C4-2B (cell line): Measurements from ENCODE around the gene TALDO1.

ENCODE experiments used
- H3K27ac ChIP-seq: fragments of 450-650 bp; 2 replicates; pipeline ENCODE4 v1.5.1; 2017
- CTCF ChIP-seq: fragments of 450-650 bp; conservative IDR thresholded peaks from 2 replicates; pipeline ENCODE4 v1.5.1; 2017; ENCODE audit warnings: mild to moderate bottlenecking
- ZFX ChIP-seq: fragments of 450-650 bp; IDR thresholded peaks from 2 replicates; pipeline ENCODE4 v1.6.1; 2017

The TALDO1 gene

DNA sequence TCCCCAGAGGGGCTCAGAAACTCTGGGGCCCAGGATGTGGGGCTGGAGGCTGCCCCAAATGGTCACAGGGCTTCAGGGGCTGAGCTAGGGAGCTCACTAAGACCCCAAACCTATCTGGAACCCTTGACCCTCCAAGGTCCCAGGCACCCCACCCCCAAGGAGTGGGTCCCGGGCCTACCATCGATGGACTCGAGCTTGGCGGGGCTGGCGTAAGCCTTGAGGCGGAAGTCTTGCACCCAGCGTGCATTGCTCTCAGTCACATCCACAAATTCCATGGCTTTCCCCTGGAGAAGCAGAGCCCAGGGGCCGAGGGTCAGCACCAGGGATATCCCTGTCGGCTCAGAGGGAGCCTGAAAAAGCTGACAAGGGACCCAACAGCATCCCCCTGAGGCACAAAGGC is 26.6 kb downstream of the TALDO1 start:
- H3K27ac ChIP-seq: no peak overlapping the region
- no peak for TF ChIP-seq CTCF
- TF ChIP-seq ZFX: no peak

DNA sequence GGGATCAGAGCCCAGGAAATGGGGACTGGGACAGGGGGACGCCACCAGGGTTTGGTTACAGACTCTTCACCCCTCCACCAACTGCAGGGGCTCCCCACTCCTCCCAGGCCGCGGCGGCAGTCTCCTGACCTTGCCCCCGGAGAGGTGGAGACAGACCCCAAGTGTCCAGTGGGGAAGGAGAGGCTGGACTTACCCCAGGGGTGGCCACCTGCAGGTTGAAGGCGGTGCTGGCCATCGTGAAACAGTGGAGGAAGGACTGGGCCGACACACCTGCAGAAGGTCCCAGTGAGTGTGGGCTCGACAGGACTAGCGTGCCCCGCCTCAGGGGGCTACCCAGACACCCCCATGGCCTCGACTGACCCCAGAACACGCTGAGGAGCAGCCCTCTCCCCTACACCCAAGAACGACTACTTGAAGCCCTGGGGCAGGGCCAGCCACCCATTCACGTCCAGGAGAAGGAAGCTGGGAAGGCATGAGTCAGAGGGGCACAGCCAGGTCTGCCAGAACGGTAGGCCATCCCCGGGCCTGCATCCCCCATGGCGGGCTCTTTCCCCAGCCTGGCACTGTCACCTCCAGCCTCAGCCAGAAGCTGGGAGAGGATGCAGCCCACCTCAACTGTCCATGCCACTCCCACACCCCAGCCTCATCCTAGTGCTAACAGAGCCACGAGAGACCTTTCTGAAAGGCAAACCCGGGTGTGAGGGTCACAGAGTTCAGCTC is 27.8 kb downstream of the TALDO1 start:
- peak overlapping the region; percentile 96; the same call in 1 of the 2 replicates for H3K27ac ChIP-seq
- TF ChIP-seq CTCF (no peak), ZFX (no peak)

DNA sequence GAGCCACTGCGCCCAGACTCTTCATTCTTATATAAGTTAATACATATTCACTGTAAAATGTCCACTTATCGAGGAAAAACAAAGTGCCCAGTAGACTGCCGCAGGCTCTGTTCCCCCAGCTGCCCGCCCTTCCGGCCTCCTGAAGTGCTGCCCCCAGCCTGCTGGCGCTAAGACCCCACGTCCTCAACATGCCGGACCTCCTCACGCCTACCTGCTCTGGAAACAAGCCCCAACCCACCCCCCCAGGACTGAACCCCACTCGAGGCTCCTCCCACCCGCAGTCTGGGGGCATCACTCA is 28.9 kb downstream of the TALDO1 start:
- H3K27ac ChIP-seq: peak overlapping the region; percentile 96
- TF ChIP-seq ZFX (no peak), CTCF (no peak)

- TF ChIP-seq CTCF (no peak), ZFX (peak; percentile 73; the same call in 1 of the 2 replicates)
- H3K27ac ChIP-seq: peak overlapping the region; percentile 96
Observed at GRCh38 chr11:776561-777287, 29.5 kb downstream of the TALDO1 start.

DNA sequence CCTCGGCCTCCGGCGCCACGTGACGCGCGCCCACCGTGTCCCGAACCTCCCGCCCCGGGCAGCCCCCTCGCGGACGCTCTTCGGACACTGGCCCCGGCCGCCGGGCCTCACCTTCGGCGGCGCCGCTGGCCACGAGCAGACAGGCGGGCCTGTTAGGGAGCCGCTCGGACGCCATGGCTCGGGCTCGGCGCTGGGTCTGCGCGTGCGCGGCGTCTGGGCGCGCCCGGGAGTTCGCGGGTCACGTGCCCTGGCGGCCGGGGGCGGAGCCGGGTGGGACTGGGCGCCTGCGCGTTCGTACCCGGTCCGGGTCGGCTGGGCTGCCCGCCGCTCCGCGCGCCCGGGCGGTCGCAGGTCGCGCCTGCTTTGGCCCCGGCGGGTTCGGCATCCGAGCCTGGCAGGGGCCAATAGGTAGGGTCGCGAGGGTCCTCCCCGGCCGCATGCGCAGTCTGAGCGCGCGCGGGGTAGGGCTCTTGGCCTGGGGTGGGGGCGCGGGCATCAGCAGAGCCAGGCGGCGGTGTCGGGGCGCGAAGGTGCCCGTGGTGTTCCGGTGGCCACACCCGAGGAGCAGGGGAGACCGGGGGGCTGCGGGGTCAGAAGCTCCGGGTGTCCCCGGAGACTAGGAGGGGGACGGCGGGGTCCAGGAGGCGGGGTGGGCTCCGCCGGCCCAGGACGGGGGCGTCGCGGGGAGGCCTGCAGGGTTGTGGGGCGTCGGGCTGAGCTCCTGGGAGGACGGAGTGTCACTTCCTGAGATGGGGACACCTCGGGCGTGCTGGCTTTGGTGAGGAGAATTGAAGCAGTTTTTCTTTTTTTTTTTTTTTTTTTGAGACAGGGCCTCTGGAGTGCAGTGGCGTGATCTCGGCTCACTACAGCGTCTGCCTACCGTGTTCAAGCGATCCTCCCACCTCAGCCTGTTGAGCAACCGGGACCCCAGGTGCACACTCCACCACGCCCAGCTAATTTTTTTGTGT is 30.3 kb downstream of the TALDO1 start, which contains the start of gene GATD1:
GATD1 (minus strand) TSS at position 200 of the 968 bp plus-strand sequence; CDS start at position 175, 25 bp downstream.
- TF ChIP-seq CTCF: no peak
- peak; percentile 64; the same call in 1 of the 2 replicates for TF ChIP-seq ZFX
- H3K27ac ChIP-seq: peak within 1 kb of the TSS; percentile 96

DNA sequence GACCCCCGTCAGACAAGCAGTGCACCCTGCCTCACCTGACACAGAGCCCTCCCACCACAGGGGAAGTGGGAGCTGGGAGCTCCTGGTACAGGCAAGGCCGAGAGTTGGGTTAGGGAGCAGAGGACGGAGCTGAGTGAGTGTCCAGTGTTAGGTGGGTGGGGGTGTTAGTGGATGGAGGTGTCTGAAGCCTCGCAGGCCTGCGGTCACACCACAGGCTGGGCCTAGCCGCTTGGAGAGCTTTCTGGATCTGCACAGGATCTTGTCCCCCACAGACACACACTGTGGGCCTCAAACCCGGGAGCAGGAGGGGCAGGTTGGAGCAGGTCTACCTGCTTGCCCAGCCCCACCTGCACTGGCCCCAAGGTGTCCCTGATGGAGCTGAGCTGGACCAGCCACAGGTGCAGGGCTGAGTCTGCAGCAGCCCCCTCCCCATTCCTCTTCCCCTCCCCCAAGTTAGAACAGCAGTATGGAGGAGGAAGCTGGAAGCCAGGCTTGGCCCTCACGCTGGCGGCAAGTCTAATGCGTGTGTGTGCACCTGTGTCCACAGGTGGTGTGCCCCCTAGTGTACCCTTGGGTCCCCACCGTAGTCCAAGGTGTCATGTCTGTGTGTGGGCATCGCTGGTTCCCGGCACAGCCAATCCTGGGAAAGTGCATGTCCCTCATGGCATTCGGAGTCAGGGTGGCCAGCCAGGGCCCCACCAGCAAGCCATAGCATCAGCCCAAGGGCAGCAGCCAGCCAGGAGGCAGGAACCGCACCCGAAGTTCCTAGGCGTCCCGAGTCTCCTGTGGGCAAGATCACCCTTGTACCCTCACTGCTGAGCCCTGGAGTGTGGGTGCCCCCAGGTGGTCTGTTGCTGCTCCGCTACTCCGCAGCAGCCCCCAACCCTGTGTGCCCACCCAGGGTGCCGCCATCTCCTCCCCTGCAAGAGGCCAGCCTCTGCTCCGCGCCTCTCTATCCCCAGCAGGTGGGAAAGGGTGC is 32.0 kb downstream of the TALDO1 start:
- no peak overlapping the region; the same call in 1 of the 2 replicates for H3K27ac ChIP-seq
- no peak for TF ChIP-seq ZFX
- TF ChIP-seq CTCF: no peak
